Activated T-cell treated with anti-CD3 and anti-CD28 coated beads for 24 hours (primary cell): Measurements from ENCODE around the gene MAD1L1.

Experiments
- DNase-seq: peaks from one replicate; pipeline ENCODE4 v3.0.0-alpha.2; 2020; ENCODE audit warnings: low read depth

Gene MAD1L1

DNA sequence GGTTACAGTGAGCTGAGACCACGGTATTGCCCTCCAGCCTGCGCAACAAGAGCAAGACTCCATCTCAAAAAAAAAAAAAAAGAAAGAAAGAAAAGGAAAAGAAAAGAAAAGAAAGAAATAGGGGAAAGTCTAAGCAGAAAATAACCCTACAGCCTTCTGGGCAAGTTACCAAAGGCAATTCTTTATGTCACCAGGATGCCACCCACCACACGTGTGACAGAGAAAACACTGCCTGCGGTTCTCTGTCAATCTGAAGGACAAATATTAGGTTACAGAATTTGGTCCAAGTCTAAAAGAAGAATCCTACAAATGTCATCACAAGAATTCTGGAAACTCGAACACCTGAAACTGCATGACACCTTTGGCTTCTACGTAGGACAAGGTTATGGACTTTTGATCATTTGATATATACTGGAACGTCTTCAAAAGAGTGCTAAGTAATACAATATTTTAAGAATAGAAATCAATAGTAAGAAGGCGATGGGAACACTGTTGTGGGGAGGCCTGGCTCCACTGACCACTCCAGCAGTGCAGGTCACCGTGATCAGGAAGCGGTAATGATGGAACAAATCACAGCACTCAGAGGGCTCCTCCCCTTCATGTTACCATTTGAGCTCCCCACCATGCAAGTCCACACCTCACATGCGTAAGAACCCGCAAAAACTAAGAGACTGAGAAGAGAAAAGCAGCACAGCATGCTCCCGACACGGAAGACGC, 75.8 kb downstream of the MAD1L1 start:
- DNase-seq: no peak

DNA sequence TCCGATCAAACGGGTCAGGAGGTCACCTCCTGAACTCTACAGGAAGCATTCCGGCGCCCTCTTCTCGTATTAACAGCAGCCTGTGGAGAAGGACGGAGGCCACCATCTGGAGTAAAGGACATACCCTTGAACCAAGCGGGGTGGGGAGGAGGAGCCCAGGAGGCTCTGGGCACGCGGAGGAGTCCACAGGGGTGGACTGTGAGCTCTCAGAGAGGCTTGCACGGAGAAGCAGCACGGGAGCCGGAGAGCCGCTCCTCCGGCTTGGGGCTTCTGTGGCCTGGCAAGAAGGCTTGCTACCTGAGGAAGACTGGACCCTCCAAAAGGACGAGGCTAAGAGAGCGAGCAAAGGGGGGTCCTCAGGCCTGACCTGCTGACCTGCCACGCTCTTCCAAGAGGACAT, 77.9 kb downstream of the MAD1L1 start:
- DNase-seq: no peak

DNA sequence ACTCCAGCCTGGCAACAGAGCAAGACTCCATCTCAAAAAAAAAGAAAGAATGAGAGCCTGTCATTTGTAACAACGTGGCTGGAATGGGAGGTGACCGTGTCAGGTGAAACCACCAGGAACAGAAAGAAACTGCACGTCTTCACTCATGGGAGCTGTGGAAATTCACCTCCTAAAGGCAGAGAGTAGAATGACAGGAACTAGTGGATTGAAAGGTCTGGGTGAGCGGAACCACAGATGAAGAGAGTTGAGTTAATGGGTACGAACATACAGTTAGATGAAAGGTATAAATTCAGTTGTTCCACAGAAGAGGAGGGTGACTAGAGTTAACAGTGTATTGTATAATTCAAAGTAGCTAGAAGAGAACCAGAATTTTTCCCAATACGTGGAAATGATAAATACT, 78.6 kb downstream of the MAD1L1 start:
- no peak for DNase-seq

DNA sequence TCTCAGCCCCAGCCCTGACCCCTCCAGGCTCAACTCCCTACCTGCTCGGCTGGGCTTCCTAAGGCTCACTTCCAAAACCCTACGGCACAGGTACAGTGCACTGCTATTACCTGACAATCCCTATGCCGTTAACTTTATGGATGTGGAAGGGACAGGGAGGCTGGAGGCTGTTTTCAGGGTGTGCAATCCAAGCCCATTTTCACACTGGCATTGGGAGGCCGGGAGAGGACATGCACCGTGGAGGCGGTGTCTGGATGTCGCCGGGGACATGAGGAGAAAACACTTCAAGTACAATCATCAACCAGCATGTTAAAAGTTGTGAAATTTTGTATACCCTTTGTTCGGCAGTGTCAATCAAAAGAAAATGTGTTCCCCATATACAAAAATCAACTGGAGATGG, 80.1 kb downstream of the MAD1L1 start:
- DNase-seq: no peak

DNA sequence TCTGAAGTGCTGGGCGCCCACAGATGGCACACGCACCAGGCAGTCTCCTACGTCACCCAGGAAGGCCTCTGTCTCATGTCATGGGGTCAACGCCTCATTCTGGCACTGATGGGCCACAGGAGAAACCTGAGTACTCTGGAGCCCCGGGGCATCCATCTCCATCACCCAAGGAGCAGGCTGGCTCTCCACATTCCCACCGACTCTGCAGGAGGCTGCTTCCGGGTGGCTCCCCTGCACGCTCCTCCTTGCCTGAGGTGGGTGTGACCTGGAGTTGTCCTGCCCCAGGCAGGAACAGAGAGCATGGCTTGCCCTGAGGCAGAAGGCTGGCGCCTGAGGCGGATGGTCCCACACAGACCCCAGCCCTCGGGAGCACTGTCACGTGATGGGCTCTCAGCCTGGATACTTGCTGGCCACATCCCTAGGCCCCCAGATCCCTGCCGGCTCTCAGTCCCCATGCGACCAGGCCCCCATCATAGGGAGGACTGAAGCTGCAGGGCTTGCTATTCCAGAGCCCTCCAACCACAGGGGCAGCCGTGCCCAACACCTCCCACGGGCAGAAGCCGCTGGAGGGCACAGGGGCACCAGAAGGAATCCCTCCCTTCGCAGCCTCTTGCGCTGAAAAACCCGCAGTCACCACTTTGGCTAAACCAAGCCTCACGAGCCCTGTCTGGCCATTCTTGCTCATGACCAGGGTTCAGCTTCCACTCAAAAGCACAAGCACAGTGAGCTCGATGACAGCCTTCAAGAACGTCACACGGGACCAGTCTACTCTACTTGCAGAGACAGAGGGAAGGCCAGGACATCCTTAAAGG, 80.7 kb downstream of the MAD1L1 start:
- no peak for DNase-seq

DNA sequence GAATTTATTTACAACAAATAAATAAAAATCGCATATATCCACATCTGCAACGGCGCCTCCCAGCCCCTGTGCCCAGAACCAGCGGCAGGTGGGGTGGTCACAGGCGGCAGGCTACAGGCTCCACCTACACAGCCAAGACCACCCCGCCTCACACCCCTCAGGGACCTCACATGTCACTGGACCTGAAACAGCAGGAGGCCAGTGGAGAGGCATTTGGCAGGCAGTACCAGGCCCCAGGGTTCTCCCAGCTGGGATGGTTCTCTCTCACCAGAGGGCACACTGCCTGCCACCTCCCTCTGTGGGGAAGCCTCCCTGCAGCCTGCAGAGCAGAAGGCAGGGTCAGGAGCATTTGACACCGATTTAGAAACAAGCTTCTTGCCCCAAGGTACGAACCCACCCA, 81.5 kb downstream of the MAD1L1 start:
- no peak for DNase-seq

DNA sequence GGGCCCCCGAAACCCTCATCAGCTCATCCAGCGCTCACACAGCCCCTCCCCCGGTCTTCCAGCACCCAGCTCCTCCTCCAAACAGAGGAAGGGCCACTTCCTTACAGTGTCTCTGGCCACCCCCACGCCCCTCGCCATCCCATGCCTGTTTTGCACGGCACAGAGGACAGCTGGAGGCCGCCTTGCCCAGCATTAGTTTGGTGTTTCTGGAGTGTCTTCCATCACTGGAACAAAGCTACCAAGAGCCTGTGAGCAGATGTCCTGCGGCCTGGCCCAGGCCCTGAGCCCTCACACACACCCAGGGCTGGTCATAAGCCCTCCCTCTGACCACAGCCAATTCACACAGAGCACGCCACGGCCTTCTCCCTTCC, 82.3 kb downstream of the MAD1L1 start:
- no peak for DNase-seq

DNA sequence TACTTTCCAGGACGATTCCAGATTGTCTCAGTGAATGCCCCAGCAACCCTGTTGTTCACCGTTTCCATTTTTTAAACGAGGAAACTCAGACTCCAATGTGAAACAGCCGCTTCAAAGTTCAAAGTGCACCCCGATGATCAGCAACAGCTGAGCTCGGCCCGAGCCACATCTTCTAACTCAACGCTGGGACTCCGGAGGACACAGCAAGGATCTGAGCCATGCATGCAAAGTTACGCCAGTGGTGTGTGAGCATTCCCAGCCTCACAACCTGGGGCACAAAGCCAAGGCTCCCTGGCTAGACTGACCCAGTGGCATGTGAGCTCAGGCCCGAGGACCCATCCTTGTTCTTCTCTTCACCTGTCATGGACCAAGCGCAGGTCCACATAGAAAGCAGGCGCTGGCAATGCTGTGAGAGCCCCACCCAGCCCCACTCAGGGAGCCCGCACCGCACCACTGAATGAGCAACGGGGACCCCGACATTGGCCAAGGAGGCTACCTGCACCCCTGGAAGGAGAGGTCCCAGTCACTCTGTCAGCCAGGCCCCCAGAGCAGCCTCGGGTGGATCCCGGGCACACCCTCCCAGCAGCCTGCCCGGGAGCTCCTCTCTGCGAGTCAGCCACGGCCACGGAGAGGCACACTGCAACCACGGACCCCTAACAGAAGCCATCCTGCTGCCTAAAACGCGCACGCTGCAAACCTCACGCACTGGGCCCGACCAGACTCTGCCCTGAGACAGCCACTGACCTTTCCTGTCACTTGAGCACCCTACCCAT, 82.9 kb downstream of the MAD1L1 start:
- no peak for DNase-seq

DNA sequence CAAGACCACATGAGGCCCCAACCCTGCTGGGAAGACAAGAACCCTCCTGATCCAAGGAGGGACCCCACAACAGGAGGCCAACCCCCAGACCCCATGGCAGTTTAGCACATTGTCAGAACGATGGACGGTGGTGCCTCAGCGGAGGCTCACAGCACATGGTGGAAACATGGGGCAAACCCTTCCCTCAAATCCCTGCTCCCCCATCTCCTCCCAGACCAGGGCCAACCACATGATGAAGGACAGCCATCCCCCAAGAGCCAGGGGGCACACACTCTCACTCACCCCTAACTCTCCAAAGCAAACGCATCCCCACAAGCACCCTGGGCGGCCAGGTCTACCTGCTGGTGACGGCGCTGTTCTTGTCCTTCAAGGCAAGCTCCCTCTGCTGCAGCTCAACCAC, 83.9 kb downstream of the MAD1L1 start:
- DNase-seq: no peak

DNA sequence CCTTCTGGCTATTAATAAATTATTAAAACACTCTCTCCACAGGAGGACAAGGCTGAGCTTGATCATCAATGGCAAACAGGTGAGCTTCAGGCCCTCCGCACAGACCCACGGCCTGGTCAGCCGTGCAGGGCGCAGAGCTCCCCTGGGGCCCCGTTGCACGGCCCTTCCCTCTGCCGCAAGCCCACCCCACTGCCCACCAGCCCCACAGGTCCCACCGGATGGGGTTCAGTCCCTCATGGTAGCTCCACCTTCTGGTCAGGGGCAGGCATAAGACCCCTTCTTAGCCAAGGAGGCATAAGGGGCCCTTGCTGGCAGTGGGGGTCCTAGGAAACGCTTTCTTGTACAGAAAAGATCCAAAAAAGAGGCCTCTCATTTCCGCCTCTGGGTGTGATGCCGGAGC, 84.6 kb downstream of the MAD1L1 start:
- DNase-seq: no peak

DNA sequence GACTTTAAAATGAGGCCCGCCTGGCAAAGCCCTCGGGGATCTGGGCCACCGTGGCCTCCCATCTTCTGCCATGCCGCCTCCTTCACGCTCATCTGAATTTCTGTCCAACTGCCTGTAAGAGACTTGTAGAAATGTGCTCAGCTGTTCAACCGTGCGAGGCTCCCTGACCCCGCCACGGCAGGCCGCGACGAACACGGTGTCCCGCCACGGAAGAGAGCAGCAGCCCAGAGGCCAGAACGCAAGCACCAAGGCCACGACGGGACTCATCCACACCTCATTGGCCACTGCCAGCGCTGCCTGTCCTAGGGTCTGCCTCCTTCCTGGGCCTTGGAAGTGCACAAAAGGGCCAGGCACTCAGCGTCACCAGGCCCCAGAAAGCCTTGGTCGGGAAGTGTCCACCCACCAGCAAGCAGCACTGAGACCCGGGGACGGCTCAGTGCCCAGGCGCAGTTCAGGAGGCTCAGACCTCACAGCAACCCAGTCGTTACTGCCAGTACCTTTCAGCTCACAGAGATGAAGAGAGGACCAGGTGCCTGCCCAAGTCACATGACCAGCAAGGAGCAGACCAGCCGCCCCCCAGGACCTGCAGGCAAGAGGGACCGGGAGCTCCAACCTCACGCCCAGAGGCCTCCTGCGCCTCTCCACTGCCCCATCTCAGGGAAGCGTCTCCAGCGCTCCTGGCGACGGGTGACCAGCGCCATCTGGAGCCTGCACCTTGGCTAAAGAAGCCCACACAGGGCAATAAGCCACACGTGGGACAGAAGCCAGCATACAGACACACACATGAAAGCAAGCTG, 85.9 kb downstream of the MAD1L1 start:
- no peak for DNase-seq

DNA sequence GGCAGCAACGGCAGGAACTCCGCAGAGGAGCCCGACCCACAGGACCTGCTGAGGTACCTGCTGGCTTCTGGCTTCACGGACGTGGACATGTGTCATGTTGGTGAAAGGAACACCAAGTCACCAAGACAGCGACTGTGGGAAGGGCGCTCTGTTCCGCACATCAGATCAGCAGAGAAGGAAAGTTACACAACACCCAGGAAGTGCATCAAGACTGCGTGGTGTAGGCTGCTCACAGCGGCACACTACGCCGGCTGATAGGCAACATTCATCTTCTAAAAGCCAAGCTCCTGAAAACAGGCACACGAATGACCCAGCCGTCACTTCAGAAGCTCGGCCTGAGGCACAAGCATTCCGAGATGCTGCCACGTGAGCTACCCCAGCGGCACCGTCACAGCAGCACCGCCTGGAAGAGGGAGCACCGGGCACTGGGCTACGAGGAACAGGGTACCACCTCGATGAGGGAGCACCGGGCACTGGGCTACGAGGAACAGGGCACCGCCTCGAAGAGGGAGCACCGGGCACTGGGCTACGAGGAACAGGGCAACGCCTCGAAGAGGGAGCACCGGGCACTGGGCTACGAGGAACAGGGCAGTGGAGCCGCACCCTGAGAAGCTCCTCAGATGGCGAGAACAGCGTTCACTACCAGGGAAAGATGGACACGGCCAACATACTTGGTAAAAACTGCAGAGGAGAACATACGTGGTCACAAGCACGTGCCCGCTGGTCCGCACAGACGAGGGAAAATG, 86.7 kb downstream of the MAD1L1 start:
- no peak for DNase-seq

DNA sequence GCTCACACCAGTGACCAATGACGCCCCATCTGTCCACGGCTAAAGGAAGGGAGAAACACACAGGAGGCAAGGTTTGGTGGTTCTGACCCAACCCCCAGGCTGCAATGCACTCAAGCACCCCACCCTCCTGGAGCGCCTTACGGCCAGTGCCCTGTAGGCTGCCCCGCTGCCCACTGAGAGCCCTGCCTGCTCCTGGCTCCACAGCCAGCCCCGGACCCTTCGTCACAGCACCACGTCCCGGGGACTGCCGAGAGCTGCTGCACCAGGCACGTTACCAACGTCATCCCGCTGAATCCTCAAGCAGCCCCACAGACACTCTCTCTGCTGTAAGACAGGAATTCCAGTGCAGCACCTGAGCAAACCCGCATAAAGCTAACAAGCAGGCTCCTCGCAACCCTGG, 87.8 kb downstream of the MAD1L1 start:
- DNase-seq: no peak

DNA sequence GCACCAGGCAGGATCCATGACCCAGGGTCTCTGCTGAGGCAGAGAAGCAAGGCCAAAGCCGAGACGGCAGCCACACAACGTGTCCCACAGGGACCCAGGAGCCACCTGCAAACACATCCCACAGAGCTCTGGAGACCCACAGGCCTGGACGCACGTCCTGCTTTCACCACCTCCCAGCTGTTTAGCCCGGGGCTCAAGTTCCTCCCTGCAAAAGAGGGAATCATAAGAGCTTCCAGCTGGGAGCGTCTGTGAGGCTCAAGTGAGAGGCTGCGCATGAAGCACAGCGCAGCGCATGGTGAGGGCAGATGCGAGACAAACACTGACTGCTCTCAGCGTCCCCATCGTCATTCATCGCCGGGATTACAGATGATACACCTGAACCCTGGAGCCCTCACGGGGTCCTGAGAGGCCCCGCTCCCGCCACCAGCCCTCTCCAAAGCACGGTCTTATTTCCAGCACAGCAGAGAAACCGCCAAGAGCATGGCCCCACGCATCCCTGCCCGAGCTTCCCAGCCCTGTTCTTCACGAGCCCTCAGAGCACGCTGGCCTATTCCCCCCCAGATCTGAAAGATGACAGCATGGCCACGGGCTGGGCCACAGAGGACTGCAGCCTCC, 88.7 kb downstream of the MAD1L1 start:
- no peak for DNase-seq

DNA sequence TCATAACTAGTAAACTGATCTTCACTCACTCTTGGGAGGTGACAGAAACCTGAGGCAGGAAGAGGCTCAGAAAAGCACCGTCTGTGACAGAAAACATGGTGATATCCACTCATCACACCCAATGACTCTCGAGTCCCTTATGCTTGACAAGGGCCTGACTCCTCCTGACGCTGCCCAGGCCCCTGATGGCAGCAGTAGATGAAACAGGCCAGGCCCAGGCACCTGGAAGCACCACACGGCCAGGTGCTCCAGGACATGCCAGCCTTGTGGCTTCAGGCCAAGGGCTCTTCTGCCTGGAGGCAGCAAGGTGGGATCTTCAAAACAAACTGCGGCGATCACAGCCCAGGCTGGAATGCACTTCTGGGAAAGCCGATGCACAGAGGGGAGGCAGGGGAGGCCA, 89.3 kb downstream of the MAD1L1 start:
- DNase-seq: no peak

DNA sequence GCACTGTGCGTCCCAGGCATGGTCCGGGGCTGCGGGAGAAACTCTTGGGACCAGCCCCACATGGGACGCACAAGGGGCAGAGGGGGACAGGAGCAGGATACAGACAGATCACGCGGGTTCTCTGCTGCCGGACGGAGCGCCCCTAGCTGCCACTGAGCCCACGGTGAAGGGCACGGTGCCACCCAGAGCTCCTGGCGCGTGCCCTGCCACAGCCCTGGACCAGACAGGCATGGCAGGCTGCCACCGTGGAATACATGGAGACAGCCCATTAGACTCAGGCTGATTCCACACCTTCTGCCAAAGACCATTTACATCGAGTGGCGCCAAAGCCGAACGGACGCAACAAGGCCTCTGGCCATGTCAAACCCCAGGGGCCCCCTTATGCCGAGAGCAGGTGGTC, 90.4 kb downstream of the MAD1L1 start:
- DNase-seq: no peak

DNA sequence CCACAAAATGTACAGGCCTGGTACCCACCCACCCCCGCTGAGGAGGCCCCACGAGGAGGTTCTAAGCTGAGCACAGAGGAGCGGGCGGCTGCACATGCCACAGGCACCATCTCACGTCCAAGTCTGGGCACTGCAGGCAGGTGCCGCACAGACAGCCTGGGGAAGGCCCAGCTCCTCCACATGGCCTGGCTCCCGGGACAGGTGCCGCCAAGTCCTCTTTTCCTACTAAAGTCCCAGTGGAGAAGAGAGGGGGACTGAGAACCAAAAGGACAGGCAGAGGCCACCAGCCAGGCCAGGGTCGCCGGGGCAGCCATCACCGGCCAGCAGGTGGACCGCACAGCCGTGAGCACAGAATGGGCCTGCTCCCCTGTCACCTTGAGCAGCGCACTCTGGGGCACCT, 91.1 kb downstream of the MAD1L1 start:
- no peak for DNase-seq

DNA sequence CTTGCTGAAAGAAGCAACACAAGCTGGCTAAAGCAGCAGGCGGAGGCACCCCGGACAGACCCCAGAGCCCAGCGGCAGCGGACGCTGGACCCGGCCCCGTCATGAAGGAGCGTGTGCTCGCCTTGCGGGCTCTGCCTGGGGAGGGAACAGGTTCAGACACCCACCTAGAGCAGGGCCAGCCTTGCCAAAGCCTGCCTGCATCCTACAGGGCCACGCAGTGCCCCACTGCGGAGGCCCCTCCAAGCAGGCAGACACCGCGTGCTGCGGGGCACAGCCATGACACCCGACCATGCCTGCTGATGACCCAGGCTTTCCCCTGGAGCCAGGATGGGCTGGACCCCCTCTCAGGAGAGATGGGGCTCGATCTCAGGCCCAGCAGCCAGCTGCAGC, 91.7 kb downstream of the MAD1L1 start:
- no peak for DNase-seq

DNA sequence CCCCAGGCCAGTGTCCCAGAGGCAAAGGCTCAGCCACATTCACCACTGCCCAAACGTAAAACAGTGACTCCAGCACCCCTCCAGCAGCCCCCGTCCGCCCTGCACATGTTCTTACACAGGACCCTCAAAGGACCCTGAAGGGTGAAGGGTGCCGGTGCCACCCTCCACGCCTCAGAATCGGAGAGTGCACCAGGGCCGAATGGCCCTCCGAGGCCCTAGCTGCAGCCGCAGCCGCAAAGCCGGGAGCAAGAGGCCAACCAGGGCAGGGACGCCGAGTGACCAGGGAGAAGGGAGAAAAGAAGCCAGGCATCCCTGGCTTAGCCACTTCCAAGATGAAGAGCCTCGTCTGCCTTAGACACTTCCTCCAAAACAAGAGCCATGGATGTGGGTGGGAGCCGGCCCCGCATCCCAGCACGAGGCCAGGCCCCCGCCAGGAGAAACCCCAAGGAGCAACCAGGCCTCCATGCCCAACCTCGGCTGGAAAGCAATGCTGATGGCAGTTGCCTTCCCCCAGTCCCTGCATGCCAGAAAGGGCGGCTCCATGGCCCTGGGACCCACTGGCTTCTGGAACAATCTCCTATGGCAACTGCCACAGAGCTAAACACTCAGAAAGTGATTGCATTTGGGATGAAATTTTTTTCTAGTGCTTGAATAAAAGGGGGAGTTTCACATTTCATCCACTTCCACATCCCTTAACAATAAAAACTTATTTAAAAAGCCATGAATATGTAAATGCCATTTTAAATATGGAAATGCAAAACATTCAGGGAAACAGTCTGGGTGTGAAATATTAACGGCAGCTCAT, 92.3 kb downstream of the MAD1L1 start:
- no peak for DNase-seq

DNA sequence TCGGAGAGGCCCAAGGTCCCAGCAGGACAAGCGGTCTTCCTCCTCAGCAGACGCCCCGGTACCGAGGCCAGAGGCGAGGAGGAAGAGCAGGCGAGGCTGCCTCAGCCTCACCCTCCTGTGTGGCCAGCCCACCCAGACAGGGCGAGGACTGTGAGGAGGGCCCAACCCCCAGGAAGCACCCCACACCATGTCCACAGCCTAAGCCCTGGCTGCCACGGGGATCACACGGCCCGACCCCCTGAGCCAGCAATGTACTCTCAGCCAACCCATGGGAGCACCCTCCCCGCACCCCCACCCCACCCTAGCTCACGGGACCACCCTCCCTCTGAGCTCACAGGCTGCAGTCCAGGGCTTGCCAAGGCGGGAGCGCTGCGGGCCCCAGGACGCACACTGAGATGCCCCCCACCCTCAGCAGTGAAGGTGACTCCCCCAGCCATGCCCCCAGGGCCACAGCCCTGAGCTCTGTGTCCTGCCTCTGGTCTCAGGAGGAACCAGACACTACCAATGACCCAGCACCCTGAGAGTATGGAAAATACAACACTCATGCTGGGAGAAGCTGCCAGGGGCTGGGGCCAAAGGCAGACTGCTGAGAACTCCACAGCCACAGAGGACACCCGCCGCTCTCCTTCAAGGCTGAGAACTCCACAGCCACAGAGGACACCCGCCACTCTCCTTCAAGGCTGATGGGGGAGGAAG, 93.6 kb downstream of the MAD1L1 start:
- DNase-seq: no peak
